Trophoblast cell (in vitro differentiated cells and primary cell): ENCODE data around the gene CFAP300.

Source experiments
- DNase-seq, 2 donors: peaks; one replicate each; pipeline ENCODE4 v3.0.0-alpha.2; 2016
- H2AFZ ChIP-seq: 2 replicates; pipeline ENCODE4 v1.6.1; 2013; ENCODE audit warnings: low read length, moderate library complexity, mild to moderate bottlenecking; ENCODE audit not compliant: insufficient read depth, poor library complexity
- H2AK5ac ChIP-seq: 2 replicates; pipeline ENCODE4 v1.6.1; 2013; ENCODE audit warnings: mild to moderate bottlenecking, low read length
- H2BK120ac ChIP-seq: 2 replicates; pipeline ENCODE4 v1.6.1; 2013; ENCODE audit warnings: low read length, mild to moderate bottlenecking, moderate library complexity; ENCODE audit not compliant: insufficient read depth, poor library complexity
- H2BK12ac ChIP-seq: 2 replicates; pipeline ENCODE4 v1.6.1; 2013; ENCODE audit warnings: mild to moderate bottlenecking, low read length, moderate library complexity
- H2BK5ac ChIP-seq: 2 replicates; pipeline ENCODE4 v1.6.1; 2013; ENCODE audit warnings: low read length, low read depth, moderate library complexity, mild to moderate bottlenecking; ENCODE audit not compliant: poor library complexity
- H3K14ac ChIP-seq: 2 replicates; pipeline ENCODE4 v1.6.1; 2013; ENCODE audit warnings: mild to moderate bottlenecking, low read length
- H3K18ac ChIP-seq: 2 replicates; pipeline ENCODE4 v1.6.1; 2013; ENCODE audit warnings: mild to moderate bottlenecking, low read length
- H3K23ac ChIP-seq: 2 replicates; pipeline ENCODE4 v1.6.1; 2013; ENCODE audit warnings: low read length
- H3K27ac ChIP-seq: 2 replicates; pipeline ENCODE4 v1.5.1; 2013; ENCODE audit warnings: low read depth, mild to moderate bottlenecking, inconsistent platforms, low read length, moderate library complexity
- H3K27me3 ChIP-seq: 2 replicates; pipeline ENCODE4 v1.6.1; 2013; ENCODE audit warnings: inconsistent platforms, mild to moderate bottlenecking, low read length, moderate library complexity; ENCODE audit not compliant: insufficient read depth
- H3K36me3 ChIP-seq, 2 experiments: 1 replicate in 1 of 2; 2 replicates in 1 of 2; pipeline ENCODE4 v1.6.1; 2013; ENCODE audit warnings: low read length in 2 of 2, mild to moderate bottlenecking in 2 of 2, moderate library complexity in 1 of 2; ENCODE audit not compliant: insufficient read depth in 2 of 2, control insufficient read depth in 1 of 2
- H3K4ac ChIP-seq: 2 replicates; pipeline ENCODE4 v1.6.1; 2013; ENCODE audit warnings: low read depth, mild to moderate bottlenecking, low read length, moderate library complexity
- H3K4me1 ChIP-seq, 2 experiments: 1 replicate in 1 of 2; 2 replicates in 1 of 2; pipeline ENCODE4 v1.6.1; 2013; ENCODE audit warnings: low read length in 2 of 2, mild to moderate bottlenecking in 2 of 2, moderate library complexity in 1 of 2; ENCODE audit not compliant: insufficient read depth in 2 of 2, control insufficient read depth in 1 of 2
- H3K4me2 ChIP-seq: 2 replicates; pipeline ENCODE4 v1.6.1; 2013; ENCODE audit warnings: inconsistent platforms, mild to moderate bottlenecking, low read length, moderate library complexity
- H3K4me3 ChIP-seq: 2 replicates; pipeline ENCODE4 v1.5.1; 2013; ENCODE audit warnings: mild to moderate bottlenecking, low read depth, low read length, inconsistent platforms
- H3K79me1 ChIP-seq: one replicate; pipeline ENCODE4 v1.6.1; 2013; ENCODE audit warnings: low read length
- H3K79me2 ChIP-seq: 2 replicates; pipeline ENCODE4 v1.6.1; 2013; ENCODE audit warnings: low read length, mild to moderate bottlenecking; ENCODE audit not compliant: control insufficient read depth, insufficient read depth, poor library complexity
- H3K9ac ChIP-seq: 2 replicates; pipeline ENCODE4 v1.6.1; 2013; ENCODE audit warnings: mild to moderate bottlenecking, low read length
- H3K9me3 ChIP-seq: 2 replicates; pipeline ENCODE4 v1.6.1; 2013; ENCODE audit warnings: low read depth, mild to moderate bottlenecking, control low read depth, inconsistent platforms, low read length; ENCODE audit not compliant: insufficient read depth
- H4K12ac ChIP-seq: 2 replicates; pipeline ENCODE4 v1.6.1; 2013; ENCODE audit warnings: low read depth, mild to moderate bottlenecking, low read length, moderate library complexity
- H4K8ac ChIP-seq: 2 replicates; pipeline ENCODE4 v1.6.1; 2013; ENCODE audit warnings: low read depth, mild to moderate bottlenecking, low read length, moderate library complexity
- H4K91ac ChIP-seq: one replicate; pipeline ENCODE4 v1.6.1; 2013; ENCODE audit warnings: low read depth, mild to moderate bottlenecking, low read length, moderate library complexity
- WGBS: extraction: QIAGEN DNeasy Blood & Tissue Kit; methylation state at CpG from one replicate; pipeline ENCODE4 v1.1.7; 2013; ENCODE audit warnings: missing lambda C conversion rate; ENCODE audit not compliant: insufficient read length, insufficient coverage; ENCODE audit errors: extremely low coverage; 5-methylcytosine and 5-hydroxymethylcytosine counted together

The CFAP300 gene

GRCh38 chr11:102118937-102119336 lies 71.7 kb downstream of the CFAP300 start:
- no peak overlapping the region for H2BK120ac ChIP-seq
- H2AFZ ChIP-seq, result no peak overlapping the region
- H4K8ac ChIP-seq, result no peak overlapping the region
- no peak overlapping the region for H3K27ac ChIP-seq
- no peak overlapping the region for H2BK12ac ChIP-seq
- no peak for DNase-seq
- no peak overlapping the region for H3K14ac ChIP-seq
- H3K9me3 ChIP-seq, result no peaks in the 10 kb centered on the region
- no peak overlapping the region for H3K9ac ChIP-seq
- no peak overlapping the region for H4K91ac ChIP-seq
- no peak overlapping the region for H3K23ac ChIP-seq
- H3K36me3 ChIP-seq, result peaks cover 11 to 13% of the 10 kb centered on the region in 2 experiments
- peaks cover 22% of the 10 kb centered on the region for H3K79me2 ChIP-seq
- no peak overlapping the region for H2AK5ac ChIP-seq
- WGBS, result no CpG with 5 or more reads among the region's 3 CpGs
- no peak overlapping the region for H3K4me3 ChIP-seq
- no peak overlapping the region for H2BK5ac ChIP-seq
- peaks cover 2 to 6% of the 10 kb centered on the region in 2 experiments for H3K4me1 ChIP-seq
- H4K12ac ChIP-seq, result no peak overlapping the region
- peak overlapping the region; percentile 98 for H3K4ac ChIP-seq
- H3K79me1 ChIP-seq, result peaks cover 3% of the 10 kb centered on the region
- H3K18ac ChIP-seq, result no peak overlapping the region
- no peak overlapping the region for H3K4me2 ChIP-seq
- H3K27me3 ChIP-seq, result no peaks in the 10 kb centered on the region

GRCh38 chr11:102119997-102120396 lies 72.8 kb downstream of the CFAP300 start:
- H3K4me2 ChIP-seq, result no peak overlapping the region
- WGBS, result no CpG with 5 or more reads among the region's 4 CpGs

GRCh38 chr11:102120437-102120973 lies 73.3 kb downstream of the CFAP300 start:
- Histone ChIP-seq H3K9ac (no peak overlapping the region), H3K79me2 (peaks cover 29% of the 10 kb centered on the region), H3K27ac (no peak overlapping the region), H3K9me3 (no peaks in the 10 kb centered on the region), H2BK120ac (no peak overlapping the region), H2BK5ac (no peak overlapping the region), H3K79me1 (no peaks in the 10 kb centered on the region), H4K12ac (no peak overlapping the region), H2AK5ac (no peak overlapping the region), H3K18ac (no peak overlapping the region), H2BK12ac (no peak overlapping the region), H3K14ac (no peak overlapping the region), H3K4me2 (no peak overlapping the region), H3K4ac (peak overlapping the region; percentile 70), H3K4me1 (peaks cover 2 to 3% of the 10 kb centered on the region in 2 experiments), H4K8ac (no peak overlapping the region), H4K91ac (no peak overlapping the region), H2AFZ (no peak overlapping the region), H3K23ac (no peak overlapping the region), H3K4me3 (no peak overlapping the region), H3K27me3 (no peaks in the 10 kb centered on the region), H3K36me3 (peaks cover 15 to 19% of the 10 kb centered on the region in 2 experiments)
- DNase-seq, result no peak
- no CpG with 5 or more reads among the region's 3 CpGs for WGBS

More at GRCh38 chr11:102119997-102120396, 72.8 kb downstream of the CFAP300 start:
- Histone ChIP-seq H3K79me1 (no peaks in the 10 kb centered on the region), H2BK5ac (no peak overlapping the region), H2BK120ac (no peak overlapping the region), H3K36me3 (peaks cover 14 to 16% of the 10 kb centered on the region in 2 experiments), H4K8ac (no peak overlapping the region), H3K79me2 (peaks cover 25% of the 10 kb centered on the region), H3K4me1 (peaks cover 2 to 3% of the 10 kb centered on the region in 2 experiments), H4K91ac (no peak overlapping the region), H3K9me3 (no peaks in the 10 kb centered on the region), H4K12ac (no peak overlapping the region), H3K9ac (no peak overlapping the region), H2AK5ac (no peak overlapping the region), H3K14ac (no peak overlapping the region), H3K18ac (no peak overlapping the region), H3K4ac (peak overlapping the region; percentile 97), H3K27me3 (no peaks in the 10 kb centered on the region), H2AFZ (no peak overlapping the region), H3K27ac (no peak overlapping the region), H2BK12ac (no peak overlapping the region), H3K23ac (no peak overlapping the region), H3K4me3 (no peak overlapping the region)
- no peak for DNase-seq

- no peak overlapping the region for H2AK5ac ChIP-seq
- peaks cover 30% of the 10 kb centered on the region for H3K79me2 ChIP-seq
- peak in 1 of 2 donors; percentile 11 for DNase-seq
- H3K27ac ChIP-seq, result no peak overlapping the region
- H2BK12ac ChIP-seq, result no peak overlapping the region
- H3K36me3 ChIP-seq, result peaks cover 17 to 20% of the 10 kb centered on the region in 2 experiments
- H3K9me3 ChIP-seq, result no peaks in the 10 kb centered on the region
- H3K14ac ChIP-seq, result no peak overlapping the region
- no peak overlapping the region for H2BK5ac ChIP-seq
- H4K8ac ChIP-seq, result no peak overlapping the region
- H3K9ac ChIP-seq, result no peak overlapping the region
- H4K91ac ChIP-seq, result no peak overlapping the region
- H2AFZ ChIP-seq, result no peak overlapping the region
- no peak overlapping the region for H2BK120ac ChIP-seq
- H3K23ac ChIP-seq, result no peak overlapping the region
- peak overlapping the region; percentile 72 for H3K4ac ChIP-seq
- no peak overlapping the region for H3K18ac ChIP-seq
- no peaks in the 10 kb centered on the region for H3K27me3 ChIP-seq
- H3K79me1 ChIP-seq, result no peaks in the 10 kb centered on the region
- WGBS, result no CpG with 5 or more reads among the region's 2 CpGs
- H4K12ac ChIP-seq, result no peak overlapping the region
- no peak overlapping the region for H3K4me3 ChIP-seq
- H3K4me1 ChIP-seq, result peaks cover 2 to 3% of the 10 kb centered on the region in 2 experiments
- H3K4me2 ChIP-seq, result no peak overlapping the region
Measured at GRCh38 chr11:102121329-102121728, 74.1 kb downstream of the CFAP300 start.
